H9 (cell line): ENCODE measurements around the gene PRR35. TPM values are rescaled to one million over a fixed set of nuclear protein-coding genes. Genes with fewer than 3 reads are reported as not detected.

Experiments
- DNase-seq: peaks from one replicate; pipeline ENCODE4 v3.0.0-alpha.2; 2017
- H2AFZ ChIP-seq: one replicate; pipeline ENCODE4 v1.6.1; 2013; ENCODE audit warnings: mild to moderate bottlenecking, low read length, control low read depth, moderate library complexity
- H2AK5ac ChIP-seq: 2 replicates; pipeline ENCODE4 v1.6.1; 2013; ENCODE audit warnings: low read length, control low read depth, mixed read lengths; ENCODE audit not compliant: insufficient read length
- H2BK120ac ChIP-seq: one replicate; pipeline ENCODE4 v1.6.1; 2013; ENCODE audit warnings: low read depth, mild to moderate bottlenecking, low read length, control low read depth, inconsistent platforms; ENCODE audit not compliant: poor library complexity, severe bottlenecking
- H2BK12ac ChIP-seq: 2 replicates; pipeline ENCODE4 v1.6.1; 2013; ENCODE audit warnings: low read length, control low read depth, mixed read lengths, low read depth; ENCODE audit not compliant: insufficient read length
- H2BK15ac ChIP-seq: 2 replicates; pipeline ENCODE4 v1.6.1; 2013; ENCODE audit warnings: low read depth, low read length, control low read depth
- H2BK20ac ChIP-seq: one replicate; pipeline ENCODE4 v1.6.1; 2013; ENCODE audit warnings: low read depth, mild to moderate bottlenecking, low read length, control low read depth, inconsistent platforms; ENCODE audit not compliant: poor library complexity, severe bottlenecking
- H2BK5ac ChIP-seq: 2 replicates; pipeline ENCODE4 v1.6.1; 2013; ENCODE audit warnings: low read length, control low read depth, mixed read lengths; ENCODE audit not compliant: insufficient read length
- H3K14ac ChIP-seq: 2 replicates; pipeline ENCODE4 v1.6.1; 2013; ENCODE audit warnings: low read length, control low read depth; ENCODE audit not compliant: insufficient read depth
- H3K18ac ChIP-seq: 2 replicates; pipeline ENCODE4 v1.6.1; 2013; ENCODE audit warnings: low read depth, mild to moderate bottlenecking, mixed read lengths, low read length, control low read depth; ENCODE audit not compliant: insufficient read length
- H3K23ac ChIP-seq: 2 replicates; pipeline ENCODE4 v1.6.1; 2013; ENCODE audit warnings: low read length, control low read depth, mixed read lengths, low read depth; ENCODE audit not compliant: insufficient read length
- H3K23me2 ChIP-seq: 2 replicates; pipeline ENCODE4 v1.6.1; 2013; ENCODE audit warnings: low read depth, mild to moderate bottlenecking, mixed read lengths, low read length, control low read depth; ENCODE audit not compliant: insufficient read length, poor library complexity, severe bottlenecking
- H3K27ac ChIP-seq: 2 replicates; pipeline ENCODE4 v1.5.1; 2013; ENCODE audit warnings: low read length, control low read depth, mixed read lengths, low read depth; ENCODE audit not compliant: insufficient read length
- H3K27me3 ChIP-seq: 2 replicates; pipeline ENCODE4 v1.6.1; 2013; ENCODE audit warnings: low read length, control low read depth, inconsistent platforms; ENCODE audit not compliant: insufficient read depth
- H3K4ac ChIP-seq: 2 replicates; pipeline ENCODE4 v1.6.1; 2013; ENCODE audit warnings: low read depth, mild to moderate bottlenecking, control low read depth, inconsistent platforms, low read length, moderate library complexity
- H3K4me1 ChIP-seq: 2 replicates; pipeline ENCODE4 v1.6.1; 2013; ENCODE audit warnings: low read length, control low read depth, inconsistent platforms; ENCODE audit not compliant: insufficient read depth
- H3K4me2 ChIP-seq: 2 replicates; pipeline ENCODE4 v1.6.1; 2013; ENCODE audit warnings: low read length, control low read depth, mixed read lengths; ENCODE audit not compliant: insufficient read length, insufficient read depth
- H3K56ac ChIP-seq: 2 replicates; pipeline ENCODE4 v1.6.1; 2013; ENCODE audit warnings: low read depth, mild to moderate bottlenecking, mixed read lengths, low read length, control low read depth; ENCODE audit not compliant: insufficient read length
- H3K79me1 ChIP-seq: 2 replicates; pipeline ENCODE4 v1.6.1; 2013; ENCODE audit warnings: low read depth, mild to moderate bottlenecking, moderate library complexity, low read length, control low read depth, inconsistent platforms; ENCODE audit not compliant: insufficient read depth, poor library complexity, severe bottlenecking
- H3K79me2 ChIP-seq: 2 replicates; pipeline ENCODE4 v1.6.1; 2013; ENCODE audit warnings: low read length, control low read depth, inconsistent platforms; ENCODE audit not compliant: insufficient read depth
- H3K9ac ChIP-seq: 2 replicates; pipeline ENCODE4 v1.6.1; 2013; ENCODE audit warnings: low read length, control low read depth, mixed read lengths; ENCODE audit not compliant: insufficient read length; ENCODE audit errors: extremely low read depth
- H3K9me3 ChIP-seq: one replicate; pipeline ENCODE4 v1.6.1; 2013; ENCODE audit warnings: low read depth, low read length, inconsistent platforms; ENCODE audit not compliant: control insufficient read depth
- H3T11ph ChIP-seq: one replicate; pipeline ENCODE4 v1.6.1; 2013; ENCODE audit warnings: mild to moderate bottlenecking, low read length, control low read depth, inconsistent platforms
- H4K20me1 ChIP-seq: one replicate; pipeline ENCODE4 v1.6.1; 2013; ENCODE audit not compliant: control insufficient read depth, insufficient read length, insufficient read depth
- H4K5ac ChIP-seq: 2 replicates; pipeline ENCODE4 v1.6.1; 2013; ENCODE audit warnings: low read depth, mild to moderate bottlenecking, mixed read lengths, low read length, control low read depth; ENCODE audit not compliant: insufficient read length
- H4K8ac ChIP-seq: replicated peaks from 2 replicates; pipeline ENCODE4 v1.6.1; 2013; ENCODE audit warnings: low read length, control low read depth, mixed read lengths, low read depth; ENCODE audit not compliant: insufficient read length
- H4K91ac ChIP-seq: 2 replicates; pipeline ENCODE4 v1.6.1; 2013; ENCODE audit warnings: low read depth, mild to moderate bottlenecking, moderate library complexity, mixed read lengths, low read length, control low read depth; ENCODE audit not compliant: insufficient read length
- H3K27ac Mint-ChIP-seq, 3 experiments: 2 replicates in 2 of 3; 3 replicates in 1 of 3; pipeline ENCODE4 v1.8.0; 2020 to 2021; ENCODE audit warnings: mixed read lengths in 3 of 3, mild to moderate bottlenecking in 1 of 3, moderate library complexity in 1 of 3
- H3K27me3 Mint-ChIP-seq: 2 replicates; pipeline ENCODE4 v1.8.0; 2021; ENCODE audit warnings: low read depth, mild to moderate bottlenecking, moderate library complexity, mixed read lengths
- H3K36me3 Mint-ChIP-seq, 3 experiments: 2 replicates in 2 of 3; 3 replicates in 1 of 3; pipeline ENCODE4 v1.8.0; 2020 to 2021; ENCODE audit warnings: low read depth in 3 of 3, mixed read lengths in 3 of 3; ENCODE audit not compliant: insufficient read depth in 1 of 3
- H3K4me1 Mint-ChIP-seq, 2 experiments: 2 replicates each; pipeline ENCODE4 v1.8.0; 2020; ENCODE audit warnings: mixed read lengths in 2 of 2
- H3K4me3 Mint-ChIP-seq, 2 experiments: 2 replicates in 1 of 2; 3 replicates in 1 of 2; pipeline ENCODE4 v1.8.0; 2020 to 2021; ENCODE audit warnings: mild to moderate bottlenecking in 2 of 2, mixed read lengths in 2 of 2, moderate library complexity in 1 of 2
- H3K9me3 Mint-ChIP-seq, 2 experiments: 2 replicates in 1 of 2; 3 replicates in 1 of 2; pipeline ENCODE4 v1.8.0; 2020; ENCODE audit warnings: mild to moderate bottlenecking in 2 of 2, mixed read lengths in 2 of 2, moderate library complexity in 1 of 2
- CTCF ChIP-seq: fragments of 200-600 bp; sonication (generic); conservative IDR thresholded peaks from 3 replicates; pipeline ENCODE4 v1.8.0; 2021; ENCODE audit warnings: antibody characterized with exemption, mild to moderate bottlenecking
- WGBS: extraction: QIAGEN DNeasy Blood & Tissue Kit; methylation state at CpG from one replicate; pipeline ENCODE4 v1.1.7; 2013; ENCODE audit warnings: missing lambda C conversion rate, low lambda C conversion rate, mixed read lengths; ENCODE audit not compliant: insufficient read length; ENCODE audit errors: extremely low coverage; 5-methylcytosine and 5-hydroxymethylcytosine counted together
- total RNA-seq: library from RNA; stranded (reverse); gene quantifications from 2 replicates; pipeline ENCODE4 v1.2.1, GENCODE V29; 2021

Gene PRR35
- total RNA-seq, 1 experiment from 2014 or later = 0.33 TPM

- H3K4me1 ChIP-seq = no peaks in the 10 kb centered on the region
- no peak overlapping the region for H3K27ac ChIP-seq
- Mint-ChIP-seq H3K4me1 (peaks cover 10% of the 10 kb centered on the region in 2 experiments), H3K36me3 (peaks cover 7 to 19% (median 18%) of the 10 kb centered on the region in 3 experiments; a peak in 6 of 7 replicates), H3K9me3 (peaks cover 0 to 3% of the 10 kb centered on the region in 2 experiments; a peak in 1 of 5 replicates), H3K4me3 (peak overlapping the region in 1 of 2 experiments; percentile 63; a peak in 2 of 5 replicates), H3K27ac (peak overlapping the region in 1 of 3 experiments; percentile 20; a peak in 2 of 7 replicates), H3K27me3 (peaks cover 26% of the 10 kb centered on the region)
- no peak for TF ChIP-seq CTCF
- no peak overlapping the region for H4K5ac ChIP-seq
- no peak overlapping the region for H4K91ac ChIP-seq
- H3K79me1 ChIP-seq = peaks cover 3% of the 10 kb centered on the region
- no peak overlapping the region for H2BK12ac ChIP-seq
- no peak overlapping the region for H2BK5ac ChIP-seq
- H3K23ac ChIP-seq = no peak overlapping the region
- no peak overlapping the region for H3T11ph ChIP-seq
- no peak overlapping the region for H2AFZ ChIP-seq
- H3K4ac ChIP-seq = no peak overlapping the region
- no peak overlapping the region for H3K9ac ChIP-seq
- H2AK5ac ChIP-seq = no peak overlapping the region
- DNase-seq = no peak
- H2BK15ac ChIP-seq = no peak overlapping the region
- no peak overlapping the region for H3K56ac ChIP-seq
- H3K9me3 ChIP-seq = no peaks in the 10 kb centered on the region
- no peak overlapping the region for H2BK20ac ChIP-seq
- H2BK120ac ChIP-seq = no peak overlapping the region
- H3K18ac ChIP-seq = no peak overlapping the region
- WGBS = no CpG with 5 or more reads among the region's 16 CpGs
- no peak overlapping the region for H3K14ac ChIP-seq
- no peaks in the 10 kb centered on the region; the same call in 1 of the 2 replicates for H3K27me3 ChIP-seq
- no peak overlapping the region for H3K4me2 ChIP-seq
- no peaks in the 10 kb centered on the region for H4K20me1 ChIP-seq
- no peak overlapping the region for H4K8ac ChIP-seq
- H3K79me2 ChIP-seq = no peaks in the 10 kb centered on the region; the same call in 1 of the 2 replicates
- H3K23me2 ChIP-seq = no peaks in the 10 kb centered on the region
Measured at GRCh38 chr16:593807-594206, 33.6 kb downstream of the PRR35 start.
